Hematopoietic multipotent progenitor cell treated with erythropoietin and hydrocortisone succinate and interleukin-3 and kit ligand, for 4 days (in vitro differentiated cells): ENCODE data around the gene TTK.

Experiments
- DNase-seq: peaks from one replicate; pipeline ENCODE4 v3.0.0-alpha.2; 2015

TTK gene

GRCh38 chr6:80004173-80005072 is at the start of gene TTK:
Gene TTK, plus strand, starts transcription at chr6:80004649. Its CDS starts 1,195 bp downstream, at chr6:80005844.
- peak; percentile 98 for DNase-seq

- DNase-seq = peak; percentile 20
Measured at GRCh38 chr6:79954849-79955248, 49.6 kb upstream of the TTK start.

GRCh38 chr6:79964607-79965081 is 39.8 kb upstream of the TTK start:
- DNase-seq = no peak

GRCh38 chr6:79967178-79967577 is 37.3 kb upstream of the TTK start:
- DNase-seq = no peak

GRCh38 chr6:79969784-79970183 is 34.7 kb upstream of the TTK start:
- DNase-seq = no peak

- no peak for DNase-seq
Measured at GRCh38 chr6:79971193-79971592, 33.3 kb upstream of the TTK start.

GRCh38 chr6:79981652-79982051 is 22.8 kb upstream of the TTK start:
- DNase-seq = no peak

GRCh38 chr6:79984261-79984660 is 20.2 kb upstream of the TTK start:
- DNase-seq = peak; percentile 12

GRCh38 chr6:79985128-79985527 is 19.3 kb upstream of the TTK start:
- DNase-seq = no peak

GRCh38 chr6:79989641-79990040 is 14.8 kb upstream of the TTK start:
- DNase-seq = no peak

GRCh38 chr6:79993012-79993910 is 11.2 kb upstream of the TTK start:
- DNase-seq = no peak

- no peak for DNase-seq
Measured at GRCh38 chr6:79993911-79994309, 10.5 kb upstream of the TTK start.

- DNase-seq = no peak
Measured at GRCh38 chr6:79997728-79998127, 6.7 kb upstream of the TTK start.

GRCh38 chr6:80001337-80001736 is 3.1 kb upstream of the TTK start:
- DNase-seq = no peak

- peak; percentile 71 for DNase-seq
Measured at GRCh38 chr6:80003826-80004172, 650 bp upstream of the TTK start.

- no peak for DNase-seq
Measured at GRCh38 chr6:80005406-80005805, 957 bp downstream of the TTK start.

- no peak for DNase-seq
Measured at GRCh38 chr6:80006541-80006940, 2.1 kb downstream of the TTK start.

GRCh38 chr6:80009531-80009930 is 5.1 kb downstream of the TTK start:
- peak; percentile 11 for DNase-seq

- DNase-seq = peak; percentile 14
Measured at GRCh38 chr6:80010288-80010687, 5.8 kb downstream of the TTK start.

- no peak for DNase-seq
Measured at GRCh38 chr6:80015839-80016435, 11.5 kb downstream of the TTK start.

GRCh38 chr6:80020381-80021120 is 16.1 kb downstream of the TTK start:
- no peak for DNase-seq

GRCh38 chr6:80021131-80021530 is 16.7 kb downstream of the TTK start:
- no peak for DNase-seq

- no peak for DNase-seq
Measured at GRCh38 chr6:80021591-80021990, 17.1 kb downstream of the TTK start.
